HCT116 (cell line): ENCODE measurements around the gene CSH1. TPM values are rescaled to one million over a fixed set of nuclear protein-coding genes. Genes with fewer than 3 reads are reported as not detected.

Experiments
- ATAC-seq: fragments of 200-7000 bp; cut with Tn5 transposase; 2 replicates; pipeline ENCODE4 v1.9.1; 2020; ENCODE audit warnings: mild to moderate bottlenecking, moderate library complexity
- BruUV-seq: library from RNA; stranded (reverse); fragments of 400-500 nt; replicated peaks from 2 replicates; lab custom pipeline; 2021; lab: Mats Ljungman, UMichigan
- CTCF ChIA-PET: fragments of 300-600 bp; sonication (Branson Sonifier 250); formaldehyde crosslinking; loops from one replicate; lab custom pipeline; 2021; ENCODE audit warnings: antibody characterized with exemption; lab: Charles Lee
- POLR2A ChIA-PET: fragments of 300-600, 350-600 bp; sonication (Branson Sonifier 250); formaldehyde crosslinking; loops from one replicate; lab custom pipeline; 2021; ENCODE audit warnings: antibody characterized with exemption; lab: Charles Lee
- RAD21 ChIA-PET, 2 experiments: fragments of 300-600 bp; sonication (Branson Sonifier 250); formaldehyde crosslinking; loops; one replicate each; lab custom pipeline; 2023; ENCODE audit warnings: low total read pairs in 2 of 2; ENCODE audit not compliant: uncharacterized antibody in 2 of 2, unreplicated experiment in 2 of 2, low non-redundant PET in 1 of 2; lab: Charles Lee
- DNase-seq: peaks from one replicate; pipeline ENCODE4 v3.0.0-alpha.2; 2010; ENCODE audit warnings: low read depth, low spot score
- H2AFZ ChIP-seq: fragments of 200-600 bp; shearing (Covaris generic), sonication (generic); 2 replicates; pipeline ENCODE4 v1.6.1; 2017; ENCODE audit warnings: low read depth, mixed run types, mixed read lengths, antibody characterized with exemption, low read length; ENCODE audit not compliant: poor library complexity, severe bottlenecking
- H3K27ac ChIP-seq: 2 replicates; pipeline ENCODE4 v1.5.1; 2012; ENCODE audit warnings: low read depth, low read length
- H3K27me3 ChIP-seq: fragments of 200-600 bp; sonication (generic); 2 replicates; pipeline ENCODE4 v1.6.1; 2016; ENCODE audit warnings: mixed run types, low read length, mixed read lengths; ENCODE audit not compliant: insufficient read depth
- H3K36me3 ChIP-seq, 2 experiments: fragments of 200-500 bp in 1 of 2; fragments of 200-600 bp in 1 of 2; sonication (Bioruptor generic) in 1 of 2; sonication (generic) in 1 of 2; 2 replicates each; pipeline versions ENCODE4 v1.5.1 to v1.6.1; 2014 to 2016; ENCODE audit warnings: low read length in 2 of 2, inconsistent platforms in 1 of 2, mixed read lengths in 1 of 2, mixed run types in 1 of 2; ENCODE audit not compliant: insufficient read depth in 2 of 2, control insufficient read depth in 1 of 2
- H3K4me1 ChIP-seq, 2 experiments: fragments of 200-600 bp in 1 of 2; sonication (generic) in 1 of 2; 2 replicates each; pipeline versions ENCODE4 v1.5.1 to v1.6.1; 2012 to 2017; ENCODE audit warnings: low read length in 2 of 2, inconsistent platforms in 1 of 2, mild to moderate bottlenecking in 1 of 2, mixed read lengths in 1 of 2, mixed run types in 1 of 2, moderate library complexity in 1 of 2; ENCODE audit not compliant: insufficient read depth in 2 of 2, control insufficient read depth in 1 of 2
- H3K4me2 ChIP-seq: fragments of 200-600 bp; sonication (generic); 2 replicates; pipeline ENCODE4 v1.6.1; 2017; ENCODE audit warnings: mixed run types, low read length, mixed read lengths
- H3K4me3 ChIP-seq, 2 experiments: fragments of 200-600 bp in 1 of 2; sonication (generic) in 1 of 2; replicated peaks in 1 of 2; 2 replicates each; pipeline ENCODE4 v1.5.1; 2011 to 2016; ENCODE audit warnings: low read length in 2 of 2, control low read depth in 1 of 2, low read depth in 1 of 2, mild to moderate bottlenecking in 1 of 2, mixed read lengths in 1 of 2, mixed run types in 1 of 2
- H3K79me2 ChIP-seq: fragments of 200-600 bp; sonication (generic); 2 replicates; pipeline ENCODE4 v1.6.1; 2017; ENCODE audit warnings: mild to moderate bottlenecking, mixed run types, low read length, moderate library complexity, mixed read lengths; ENCODE audit not compliant: insufficient read depth
- H3K9ac ChIP-seq: fragments of 200-600 bp; sonication (generic); 2 replicates; pipeline ENCODE4 v1.6.1; 2016; ENCODE audit warnings: low read length, mixed read lengths
- H3K9me2 ChIP-seq: fragments of 200-600 bp; sonication (generic), shearing (Covaris generic); 2 replicates; pipeline ENCODE4 v1.6.1; 2017; ENCODE audit warnings: mixed run types, mild to moderate bottlenecking, moderate library complexity; ENCODE audit not compliant: insufficient read depth
- H3K9me3 ChIP-seq, 2 experiments: fragments of 200-500 bp in 1 of 2; fragments of 200-600 bp in 1 of 2; sonication (Bioruptor generic) in 1 of 2; sonication (generic) in 1 of 2; 2 replicates each; pipeline ENCODE4 v1.6.1; 2014 to 2017; ENCODE audit warnings: low read length in 2 of 2, mixed read lengths in 2 of 2, inconsistent platforms in 1 of 2, low read depth in 1 of 2, mild to moderate bottlenecking in 1 of 2, mixed run types in 1 of 2, moderate library complexity in 1 of 2; ENCODE audit not compliant: control insufficient read depth in 1 of 2, insufficient read depth in 1 of 2
- H4K20me1 ChIP-seq: fragments of 200-600 bp; sonication (generic), shearing (Covaris generic); 2 replicates; pipeline ENCODE4 v1.6.1; 2017; ENCODE audit warnings: mixed run types, mild to moderate bottlenecking, moderate library complexity; ENCODE audit not compliant: insufficient read depth
- CBX3 ChIP-seq: IDR thresholded peaks from 2 replicates; pipeline ENCODE4 v1.6.1; 2012; ENCODE audit warnings: low read depth
- ELF1 ChIP-seq: IDR thresholded peaks from 2 replicates; pipeline ENCODE4 v1.6.1; 2012; ENCODE audit warnings: low read depth, borderline replicate concordance
- EZH2 ChIP-seq: fragments of 200-600 bp; sonication (generic); IDR thresholded peaks from 2 replicates; pipeline ENCODE4 v1.6.1; 2017; ENCODE audit warnings: antibody characterized with exemption, mixed run types
- EZH2phosphoT487 ChIP-seq: fragments of 200-600 bp; IDR thresholded peaks from 2 replicates; pipeline ENCODE4 v1.6.1; 2018; ENCODE audit warnings: antibody characterized with exemption, borderline replicate concordance
- JUND ChIP-seq: IDR thresholded peaks from 2 replicates; pipeline ENCODE4 v1.6.1; 2012
- MAX ChIP-seq: IDR thresholded peaks from 2 replicates; pipeline ENCODE4 v1.6.1; 2012
- POLR2A ChIP-seq: IDR thresholded peaks from 2 replicates; pipeline ENCODE4 v1.7.0; 2011; ENCODE audit warnings: borderline replicate concordance; ENCODE audit not compliant: insufficient read depth, insufficient read length; ENCODE audit errors: extremely low read depth
- SIN3A ChIP-seq: IDR thresholded peaks from 2 replicates; pipeline ENCODE4 v1.6.1; 2012; ENCODE audit warnings: low read depth
- SRF ChIP-seq: IDR thresholded peaks from 2 replicates; pipeline ENCODE4 v1.6.1; 2012; ENCODE audit warnings: low read depth
- YY1 ChIP-seq: IDR thresholded peaks from 2 replicates; pipeline ENCODE4 v1.6.1; 2011; ENCODE audit warnings: low read length, low read depth, moderate library complexity, mild to moderate bottlenecking; ENCODE audit not compliant: insufficient replicate concordance; ENCODE audit errors: extremely low read depth
- ZFX ChIP-seq: fragments of 450-650 bp; IDR thresholded peaks from 2 replicates; pipeline ENCODE4 v1.6.1; 2017
- ZNF274 ChIP-seq: fragments of 200-500 bp; sonication (Bioruptor generic); IDR thresholded peaks from 2 replicates; pipeline ENCODE4 v1.6.1; 2014; ENCODE audit warnings: mild to moderate bottlenecking, low read depth, low read length, inconsistent platforms
- intact Hi-C: fragments of 100-400 bp; cut with micrococcal nuclease; formaldehyde crosslinking; loops from 2 replicates; pipeline ENCODE4 v1.10.0; 2022
- total RNA-seq: library from RNA; stranded (reverse); gene quantifications from one replicate; pipeline ENCODE4 v1.2.1, GENCODE V29; 2021; ENCODE audit not compliant: unreplicated experiment

The CSH1 gene
- total RNA-seq, 1 experiment from 2014 or later = not detected

- Histone ChIP-seq H3K27me3 (no peaks in the 10 kb centered on the region), H3K4me2 (no peak overlapping the region), H3K27ac (no peak overlapping the region), H3K79me2 (no peaks in the 10 kb centered on the region), H3K9ac (no peak overlapping the region), H3K4me3 (no peak overlapping the region), H3K36me3 (no peaks in the 10 kb centered on the region), H4K20me1 (no peaks in the 10 kb centered on the region), H3K9me2 (no peaks in the 10 kb centered on the region), H3K4me1 (peaks cover under 1 to 6% of the 10 kb centered on the region in 2 experiments; a peak in 3 of 4 replicates), H3K9me3 (no peaks in the 10 kb centered on the region), H2AFZ (no peak overlapping the region)
- DNase-seq (no peak), ATAC-seq (no peak)
- POLR2A ChIA-PET = no interaction called here
- CTCF ChIA-PET = interaction anchor here (0.9 to 1.3 kb wide), 3 partner anchors 10 to 12 kb away, joined by 3 to 5 read pairs (median 4); no protein-coding TSS in a partner anchor
- RAD21 ChIA-PET = no interaction called here
- intact Hi-C loops = no loop called here
- BruUV-seq = no TSS peak
- TF ChIP-seq POLR2A (no peak), SIN3A (no peak), EZH2phosphoT487 (no peak), JUND (no peak), ZNF274 (no peak), SRF (no peak), ZFX (no peak)
- TF ChIP-seq, all 23 proteins: peak for 0
Measured at GRCh38 chr17:63854709-63855108, 41.7 kb downstream of the CSH1 start.

- no peak overlapping the region for H2AFZ ChIP-seq
- peaks cover 7 to 20% of the 10 kb centered on the region in 2 experiments; a peak in 3 of 4 replicates for H3K4me1 ChIP-seq
- CTCF ChIA-PET = interaction anchor here (1.1 kb wide), 1 partner anchor 13 kb away, joined by 4 read pairs; no protein-coding TSS in a partner anchor
- no peaks in the 10 kb centered on the region for H4K20me1 ChIP-seq
- no TSS peak for BruUV-seq
- no peaks in the 10 kb centered on the region for H3K36me3 ChIP-seq
- no peaks in the 10 kb centered on the region for H3K79me2 ChIP-seq
- H3K9me2 ChIP-seq = no peaks in the 10 kb centered on the region
- H3K9ac ChIP-seq = no peak overlapping the region
- no peak overlapping the region for H3K27ac ChIP-seq
- H3K27me3 ChIP-seq = no peaks in the 10 kb centered on the region
- TF ChIP-seq POLR2A (no peak), EZH2 (no peak), CBX3 (no peak), ELF1 (no peak), YY1 (no peak), MAX (no peak), SRF (no peak)
- TF ChIP-seq, all 23 proteins: peak for 0
- ChIA-PET POLR2A (no interaction called here), RAD21 (no interaction called here)
- DNase-seq = no peak
- no peak for ATAC-seq
- Histone ChIP-seq H3K4me3 (no peak overlapping the region), H3K4me2 (no peak overlapping the region), H3K9me3 (peaks cover 0 to under 1% of the 10 kb centered on the region in 2 experiments; a peak in 1 of 4 replicates)
- intact Hi-C loops = no loop called here
Measured at GRCh38 chr17:63853260-63853659, 43.1 kb downstream of the CSH1 start.
